GM12878 (cell line): ENCODE data around the gene LPIN1. TPM values are rescaled to one million over a fixed set of nuclear protein-coding genes. Genes with fewer than 3 reads are reported as not detected.

Source experiments
- ATAC-seq: fragments of 200-7000 bp; cut with Tn5 transposase; 3 replicates; pipeline ENCODE4 v1.9.1; 2020; ENCODE audit warnings: mild to moderate bottlenecking, moderate library complexity
- BruUV-seq: library from RNA; stranded (reverse); fragments of 400-500 nt; replicated peaks from 2 replicates; lab custom pipeline; 2021; lab: Mats Ljungman, UMichigan
- CTCF ChIA-PET: fragments of 300-600 bp; sonication (Branson Sonifier 250); formaldehyde crosslinking; extraction: SDS; loops from one replicate; lab custom pipeline; 2021; ENCODE audit warnings: inconsistent platforms; lab: Yijun Ruan, JAX
- POLR2A ChIA-PET: fragments of 350-600 bp; formaldehyde crosslinking; extraction: SDS; loops from one replicate; lab custom pipeline; 2021; ENCODE audit warnings: inconsistent platforms; lab: Charles Lee
- RAD21 ChIA-PET: fragments of 300-600 bp; sonication (Branson Sonifier 250); formaldehyde crosslinking; loops from one replicate; lab custom pipeline; 2023; ENCODE audit warnings: antibody characterized with exemption; ENCODE audit not compliant: unreplicated experiment; lab: Charles Lee
- SMC1A ChIA-PET: fragments of 300-600 bp; sonication (Branson Sonifier 250); formaldehyde crosslinking; loops from one replicate; lab custom pipeline; 2023; ENCODE audit not compliant: unreplicated experiment, uncharacterized antibody; lab: Charles Lee
- DNase-seq: peaks from one replicate; pipeline ENCODE4 v3.0.0-alpha.2; 2011; ENCODE audit warnings: low read depth, low spot score
- FAIRE-seq: peaks from 3 replicates; lab custom pipeline; 2011; peaks lifted over from hg19 to GRCh38; lab: Jason Lieb, UNC
- H2AFZ ChIP-seq: 2 replicates; pipeline ENCODE4 v1.6.0; 2011; ENCODE audit warnings: low read depth, low read length, control low read depth; ENCODE audit not compliant: control insufficient read depth
- H3K27ac ChIP-seq: 2 replicates; pipeline ENCODE4 v1.5.1; 2011; ENCODE audit warnings: control low read depth; ENCODE audit not compliant: control insufficient read depth, insufficient read depth
- H3K27me3 ChIP-seq, 2 experiments: replicated peaks in 1 of 2; 2 replicates each; pipeline versions ENCODE4 v1.6.0 to v1.6.1; 2011; ENCODE audit warnings: low read length in 1 of 2; ENCODE audit not compliant: control insufficient read depth in 2 of 2, insufficient read depth in 2 of 2
- H3K36me3 ChIP-seq, 2 experiments: 2 replicates each; pipeline ENCODE4 v1.5.1; 2011; ENCODE audit warnings: low read length in 1 of 2; ENCODE audit not compliant: control insufficient read depth in 2 of 2, insufficient read depth in 2 of 2
- H3K4me1 ChIP-seq: 2 replicates; pipeline ENCODE4 v1.6.1; 2011; ENCODE audit warnings: mild to moderate bottlenecking, low read length, moderate library complexity, mixed read lengths; ENCODE audit not compliant: control insufficient read depth, insufficient read depth
- H3K4me2 ChIP-seq: 2 replicates; pipeline ENCODE4 v1.6.0; 2011; ENCODE audit warnings: control low read depth; ENCODE audit not compliant: control insufficient read depth, insufficient read depth
- H3K4me3 ChIP-seq: fragments of 200-600 bp; sonication (generic); 2 replicates; pipeline ENCODE4 v1.5.1; 2016
- H3K79me2 ChIP-seq: 2 replicates; pipeline ENCODE4 v1.6.0; 2011; ENCODE audit warnings: low read length; ENCODE audit not compliant: control insufficient read depth, insufficient read depth
- H3K9ac ChIP-seq: 2 replicates; pipeline ENCODE4 v1.8.0; 2011; ENCODE audit warnings: low read length, control low read depth, mixed read lengths; ENCODE audit not compliant: control insufficient read depth, insufficient read depth
- H3K9me3 ChIP-seq: replicated peaks from 3 replicates; pipeline ENCODE4 v1.5.1; 2011; ENCODE audit warnings: mild to moderate bottlenecking, low read length; ENCODE audit not compliant: control insufficient read depth, insufficient read depth
- H4K20me1 ChIP-seq: 2 replicates; pipeline ENCODE4 v1.6.0; 2011; ENCODE audit not compliant: control insufficient read depth, insufficient read depth
- BHLHE40 ChIP-seq, 2 experiments: fragments of 450-650 bp in 1 of 2; IDR thresholded peaks; 2 replicates each; pipeline ENCODE4 v1.6.1; 2011 to 2017; ENCODE audit warnings: low read depth in 2 of 2, borderline replicate concordance in 1 of 2, improper control_type of control experiment in 1 of 2, low read length in 1 of 2, mild to moderate bottlenecking in 1 of 2
- ELK1 ChIP-seq: IDR thresholded peaks from 2 replicates; pipeline ENCODE4 v1.6.1; 2012; ENCODE audit warnings: low read depth, low read length, improper control_type of control experiment
- GATAD2B ChIP-seq: fragments of 450-650 bp; conservative IDR thresholded peaks from 2 replicates; pipeline ENCODE4 v1.6.1; 2017; ENCODE audit warnings: low read depth, mild to moderate bottlenecking, moderate library complexity
- HSF1 ChIP-seq: fragments of 150-350 bp; IDR thresholded peaks from 2 replicates; pipeline ENCODE4 v1.6.1; 2014; ENCODE audit warnings: mild to moderate bottlenecking, low read depth, low read length
- IKZF2 ChIP-seq, 2 experiments: fragments of 450-650 bp; IDR thresholded peaks; 2 replicates each; pipeline ENCODE4 v1.6.1; 2017; ENCODE audit warnings: mild to moderate bottlenecking in 2 of 2, moderate library complexity in 2 of 2
- IRF3 ChIP-seq: fragments of 450-650 bp; IDR thresholded peaks from 2 replicates; pipeline ENCODE4 v1.6.1; 2014; ENCODE audit warnings: mild to moderate bottlenecking
- KAT2A ChIP-seq: conservative IDR thresholded peaks from 2 replicates; pipeline ENCODE4 v1.6.1; 2011; ENCODE audit warnings: low read depth, low read length; ENCODE audit not compliant: control insufficient read depth
- RAD21 ChIP-seq: IDR thresholded peaks from 2 replicates; pipeline ENCODE4 v1.6.1; 2011; ENCODE audit warnings: mild to moderate bottlenecking, low read depth, low read length, moderate library complexity; ENCODE audit not compliant: insufficient read depth
- RB1 ChIP-seq: fragments of 450-650 bp; formaldehyde crosslinking; IDR thresholded peaks from 2 replicates; pipeline ENCODE4 v1.6.1; 2017; ENCODE audit warnings: mild to moderate bottlenecking, borderline replicate concordance
- REST ChIP-seq: IDR thresholded peaks from 2 replicates; pipeline ENCODE4 v1.6.1; 2012; ENCODE audit warnings: mild to moderate bottlenecking, low read depth, low read length
- SMAD5 ChIP-seq: IDR thresholded peaks from 2 replicates; pipeline ENCODE4 v1.6.1; 2016; ENCODE audit warnings: antibody characterized with exemption, low read depth
- SMC3 ChIP-seq: IDR thresholded peaks from 2 replicates; pipeline ENCODE4 v1.6.1; 2011; ENCODE audit warnings: low read length, improper control_type of control experiment, borderline replicate concordance
- ZNF622 ChIP-seq: fragments of 450-650 bp; IDR thresholded peaks from 2 replicates; pipeline ENCODE4 v1.6.1; 2017; ENCODE audit warnings: mild to moderate bottlenecking, inconsistent platforms
- WGBS: methylation state at CpG from one replicate; pipeline ENCODE4 v1.1.6; 2016; ENCODE audit warnings: low lambda C conversion rate; ENCODE audit not compliant: insufficient replicate concordance, insufficient coverage; ENCODE audit errors: missing lambda C conversion rate; 5-methylcytosine and 5-hydroxymethylcytosine counted together
- in situ Hi-C: fragments of 300-500 bp; cut with MboI; formaldehyde crosslinking; loops from 9 replicates; pipeline ENCODE4 v1.14.3; 2018; ENCODE audit warnings: mixed read lengths
- intact Hi-C: fragments of 100-400 bp; cut with micrococcal nuclease; formaldehyde crosslinking; loops from one replicate; pipeline ENCODE4 v1.14.2; 2022; ENCODE audit not compliant: unreplicated experiment
- polyA plus RNA-seq, 11 experiments: library from polyadenylated mRNA; depleted of rRNA in 4 of 11; unstranded in 6 of 11; stranded (reverse) in 5 of 11; fragments of >200 nt; fragmentation: Nextera tagmentation in 4 of 11; fragmentation: Illumina TruSeq in 1 of 11; extraction: Ambion mirVana in 4 of 11; extraction: Trizol in 1 of 11; gene quantifications; 1 replicate in 1 of 11; 2 replicates in 10 of 11; pipeline versions ENCODE4 v1.2.1 to v1.2.3, GENCODE V29; 2011 to 2016; ENCODE audit warnings: inconsistent platforms in 2 of 11, missing spikeins in 2 of 11, low read depth in 1 of 11
- total RNA-seq, 4 experiments: library from RNA; depleted of rRNA in 3 of 4; stranded (reverse); fragments of >200 nt in 3 of 4; fragmentation: Illumina TruSeq in 1 of 4; extraction: Trizol in 1 of 4; gene quantifications; 2 replicates each; pipeline versions ENCODE4 v1.2.1 to v1.2.3, GENCODE V29; 2013 to 2021

Gene LPIN1
- total and polyA plus RNA-seq, 10 of the 15 experiments (the other 5 are each of a cell fraction or from before 2014, with no cell fraction given): 18.8 to 82.5 (median 50.3) TPM

- POLR2A ChIA-PET: interaction anchor here (0.6 to 2.3 kb wide), 5 partner anchors 15 to 251 kb away, joined by 3 to 9 read pairs (median 5); no protein-coding TSS in a partner anchor
- WGBS: 37% methylated on average over 8 of the region's 8 CpGs
- no peaks in the 10 kb centered on the region; the same call in 2 of the 3 replicates for H3K9me3 ChIP-seq
- H3K4me3 ChIP-seq: no peak overlapping the region
- H4K20me1 ChIP-seq: no peaks in the 10 kb centered on the region
- H3K27me3 ChIP-seq: peaks cover 0 to 5% of the 10 kb centered on the region in 2 experiments; a peak in 1 of 4 replicates
- intact Hi-C loops: loop anchor here (1.0 kb wide), 1 partner anchor 40 kb away; no protein-coding TSS in a partner anchor
- H3K4me2 ChIP-seq: no peak overlapping the region
- H3K9ac ChIP-seq: no peak overlapping the region
- no peak overlapping the region for H3K27ac ChIP-seq
- no peaks in the 10 kb centered on the region for H3K79me2 ChIP-seq
- FAIRE-seq (no peak), DNase-seq (no peak), ATAC-seq (peak; percentile 96)
- SMC1A ChIA-PET: interaction anchor here (0.7 to 10.9 kb wide), 11 partner anchors 14 to 1268 kb away, joined by 3 to 206 read pairs (median 5); no protein-coding TSS in a partner anchor
- no peaks in the 10 kb centered on the region for H3K36me3 ChIP-seq
- H2AFZ ChIP-seq: no peak overlapping the region
- RAD21 ChIA-PET: interaction anchor here (0.7 to 4.6 kb wide), 12 partner anchors 10 to 1269 kb away, joined by 3 to 132 read pairs (median 6); partner anchors contain the start of gene LPIN1
- CTCF ChIA-PET: interaction anchor here (0.6 to 28.9 kb wide), 23 partner anchors 8 to 1269 kb away, joined by 3 to 684 read pairs (median 5); no protein-coding TSS in a partner anchor
- BruUV-seq: no TSS peak
- in situ Hi-C loops: no loop called here
- peaks cover 9% of the 10 kb centered on the region for H3K4me1 ChIP-seq
- TF ChIP-seq ELK1: no peak
- TF ChIP-seq REST: no peak
- TF ChIP-seq IRF3: no peak
- no peak for TF ChIP-seq ZNF622
- TF ChIP-seq GATAD2B: no peak
- TF ChIP-seq BHLHE40 (IDR thresholded peaks at IDR 0.05; ENCODE audit: borderline replicate concordance in 1 of 2, low read depth in 2 of 2, low read length in 1 of 2): no peak
- TF ChIP-seq SMC3: peak; percentile 72
- TF ChIP-seq SMAD5: no peak
- no peak for TF ChIP-seq KAT2A
- peak; percentile 77 for TF ChIP-seq RAD21
- TF ChIP-seq HSF1: no peak
- TF ChIP-seq IKZF2 (IDR thresholded peaks at IDR 0.05): no peak
- TF ChIP-seq RB1: no peak
Observed at GRCh38 chr2:11738589-11739436, 7.6 kb upstream of the LPIN1 start.
